Lung (tissue), 12 donors: ENCODE measurements around the gene EMILIN1. TPM values are rescaled to one million over a fixed set of nuclear protein-coding genes. Genes with fewer than 3 reads are reported as not detected.

ENCODE experiments used
- ATAC-seq: fragments of 200-7000 bp; cut with Tn5 transposase; one replicate; pipeline ENCODE4 v1.9.1; 2020; ENCODE audit warnings: moderate number of reproducible peaks; ENCODE audit not compliant: insufficient read depth, low FRiP score
- DNase-seq, 3 donors: peaks; one replicate each; pipeline ENCODE4 v3.0.0-alpha.2; 2013 to 2017
- H3K27ac ChIP-seq, 2 donors: one replicate each; pipeline ENCODE4 v1.5.1; 2013; ENCODE audit warnings: mild to moderate bottlenecking in 2 of 2, moderate library complexity in 2 of 2, control low read depth in 1 of 2, inconsistent platforms in 1 of 2, low read depth in 1 of 2, low read length in 1 of 2
- H3K27me3 ChIP-seq, 3 donors: one replicate each; pipeline ENCODE4 v1.5.1; 2013; ENCODE audit warnings: low read length in 2 of 3; ENCODE audit not compliant: control insufficient read depth in 3 of 3, insufficient read depth in 3 of 3
- H3K36me3 ChIP-seq, 4 donors: one replicate each; pipeline ENCODE4 v1.5.1; 2013; ENCODE audit warnings: low read length in 4 of 4, mild to moderate bottlenecking in 1 of 4, moderate library complexity in 1 of 4; ENCODE audit not compliant: control insufficient read depth in 4 of 4, insufficient read depth in 4 of 4
- H3K4me1 ChIP-seq, 5 donors: one replicate each; pipeline ENCODE4 v1.5.1; 2013; ENCODE audit warnings: low read length in 5 of 5, mild to moderate bottlenecking in 2 of 5, moderate library complexity in 1 of 5; ENCODE audit not compliant: control insufficient read depth in 5 of 5, insufficient read depth in 5 of 5
- H3K4me3 ChIP-seq: one replicate; pipeline ENCODE4 v1.5.1; 2013; ENCODE audit warnings: mild to moderate bottlenecking, control low read depth, moderate library complexity
- H3K9ac ChIP-seq, 2 donors: one replicate each; pipeline ENCODE4 v1.5.1; 2013; ENCODE audit warnings: low read length in 2 of 2, control low read depth in 1 of 2; ENCODE audit not compliant: insufficient read depth in 1 of 2
- H3K9me3 ChIP-seq, 4 donors: one replicate each; pipeline ENCODE4 v1.5.1; 2013; ENCODE audit warnings: low read length in 3 of 4, mild to moderate bottlenecking in 1 of 4, moderate library complexity in 1 of 4; ENCODE audit not compliant: control insufficient read depth in 4 of 4, insufficient read depth in 3 of 4
- CTCF ChIP-seq: IDR thresholded peaks from 2 replicates; pipeline ENCODE4 v1.5.1; 2012; ENCODE audit warnings: mild to moderate bottlenecking; ENCODE audit errors: control extremely low read depth, extremely low read depth
- WGBS, 2 donors: extraction: QIAGEN DNeasy Blood & Tissue Kit; methylation state at CpG; one replicate each; pipeline ENCODE4 v1.1.7; 2013; 5-methylcytosine and 5-hydroxymethylcytosine counted together
- polyA plus RNA-seq, 2 donors: library from polyadenylated mRNA; stranded (reverse); fragments of 200-250 nt; gene quantifications; one replicate each; pipeline ENCODE4 v1.2.1, GENCODE V29; 2013
- total RNA-seq, 2 donors: library from RNA; depleted of rRNA in 1 of 2; stranded (reverse); fragments of >200 nt in 1 of 2; gene quantifications; one replicate each; pipeline ENCODE4 v1.2.1, GENCODE V29; 2014 to 2021
- donor health status: control.
- donor health status: control.
- donor health status: Bipolar disorder and iron deficiency.
- donor health status: healthy.
- donor health status: DM: yes; HTN: yes; CAD: no.

The EMILIN1 gene
- total and polyA plus RNA-seq, 4 donors, result 74.1 to 163 (median 93.5) TPM

- Histone ChIP-seq H3K27me3 (no peaks in the 10 kb centered on the region), H3K36me3 (peaks cover 5 to 59% (median 47%) of the 10 kb centered on the region in 4 donors), H3K4me3 (no peak overlapping the region), H3K27ac (no peak overlapping the region), H3K9ac (no peak overlapping the region), H3K9me3 (no peaks in the 10 kb centered on the region), H3K4me1 (no peaks in the 10 kb centered on the region)
- no peak for DNase-seq
- 94 to 96% methylated on average over 10 of the region's 10 CpGs for WGBS, 2 donors
- no peak for TF ChIP-seq CTCF
- ATAC-seq, result no peak
Observed at GRCh38 chr2:27058210-27058609, 20.2 kb upstream of the EMILIN1 start.

- ATAC-seq (no peak), DNase-seq (no peak)
- H3K9ac ChIP-seq, result no peak overlapping the region
- no peak overlapping the region for H3K27ac ChIP-seq
- WGBS, 2 donors, result 79 to 91% methylated on average over 15 of the region's 15 CpGs
- H3K27me3 ChIP-seq, result no peaks in the 10 kb centered on the region
- H3K9me3 ChIP-seq, result no peaks in the 10 kb centered on the region
- peaks cover 0 to 6% (median 0%) of the 10 kb centered on the region in 5 donors for H3K4me1 ChIP-seq
- H3K36me3 ChIP-seq, result peaks cover 5 to 51% (median 41%) of the 10 kb centered on the region in 4 donors
- TF ChIP-seq CTCF, result no peak
- no peak overlapping the region for H3K4me3 ChIP-seq
Observed at GRCh38 chr2:27059141-27059820, 19.1 kb upstream of the EMILIN1 start.

GRCh38 chr2:27060323-27060722 lies 18.1 kb upstream of the EMILIN1 start:
- Histone ChIP-seq H3K36me3 (peaks cover 5 to 45% (median 34%) of the 10 kb centered on the region in 4 donors), H3K9ac (no peak overlapping the region), H3K27ac (no peak overlapping the region), H3K4me1 (peaks cover 0 to 8% (median 0%) of the 10 kb centered on the region in 5 donors), H3K27me3 (no peaks in the 10 kb centered on the region), H3K4me3 (no peak overlapping the region), H3K9me3 (no peaks in the 10 kb centered on the region)
- WGBS, 2 donors, result 95% methylated on average over 3 of the region's 3 CpGs
- no peak for DNase-seq
- TF ChIP-seq CTCF, result no peak
- ATAC-seq, result no peak
